HCT116 (cell line): ENCODE results near the gene BHLHE41.

Experiments
- CTCF ChIP-seq, 3 experiments: fragments of 200-600 bp in 1 of 3; sonication (generic) in 1 of 3; IDR thresholded peaks in 2 of 3; conservative IDR thresholded peaks in 1 of 3; 2 replicates each; pipeline ENCODE4 v1.5.1; 2012 to 2017; ENCODE audit warnings: low read depth in 2 of 3, low read length in 2 of 3, antibody characterized with exemption in 1 of 3, borderline replicate concordance in 1 of 3, control low read depth in 1 of 3, mild to moderate bottlenecking in 1 of 3, mixed read lengths in 1 of 3, mixed run types in 1 of 3, moderate library complexity in 1 of 3; ENCODE audit not compliant: insufficient read depth in 1 of 3
- POLR2A ChIP-seq: IDR thresholded peaks from 2 replicates; pipeline ENCODE4 v1.7.0; 2011; ENCODE audit warnings: borderline replicate concordance; ENCODE audit not compliant: insufficient read depth, insufficient read length; ENCODE audit errors: extremely low read depth
- REST ChIP-seq: IDR thresholded peaks from 2 replicates; pipeline ENCODE4 v1.6.1; 2012; ENCODE audit warnings: low read depth

- no peak for TF ChIP-seq CTCF (IDR thresholded peaks at IDR 0.05 in 2 of 3, conservative IDR thresholded peaks at IDR 0.05 in 1 of 3; ENCODE audit: borderline replicate concordance in 1 of 3, insufficient read depth in 1 of 3, low read depth in 2 of 3, low read length in 2 of 3)
- TF ChIP-seq POLR2A = no peak
- TF ChIP-seq REST = no peak
Observed at GRCh38 chr12:26164118-26164517, 39.3 kb upstream of the BHLHE41 start.
